GM19035 (cell line): Measurements from ENCODE around the gene NCAPG2.

Source experiments
- ATAC-seq: cut with Tn5 transposase; IDR thresholded peaks from one replicate; pipeline ENCODE4 v1.9.1; 2021; ENCODE audit not compliant: unreplicated experiment

Gene NCAPG2

GRCh38 chr7:158583143-158583542, 121.5 kb downstream of the NCAPG2 start:
- no peak for ATAC-seq

GRCh38 chr7:158582089-158582456, 122.5 kb downstream of the NCAPG2 start:
- ATAC-seq: no peak

GRCh38 chr7:158581440-158582088, 123.0 kb downstream of the NCAPG2 start:
- ATAC-seq: no peak
